A375 (cell line): ENCODE results near the gene ZFP69. TPM values are rescaled to one million over a fixed set of nuclear protein-coding genes. Genes with fewer than 3 reads are reported as not detected.

Experiments used
- total RNA-seq: library from RNA; depleted of rRNA; stranded (reverse); fragments of >200 nt; shearing (Covaris generic); gene quantifications from 2 replicates; pipeline ENCODE4 v1.2.3, GENCODE V29; 2014; rRNA removed

The ZFP69 gene
- 7.2 and 7.6 TPM in 2 replicates for total RNA-seq

GRCh38 chr1:40476924-40477677 lies at the start of gene ZFP69:
Gene ZFP69, plus strand, starts transcription at chr1:40477290. Its CDS starts 2,072 bp downstream, at chr1:40479362.

DNA sequence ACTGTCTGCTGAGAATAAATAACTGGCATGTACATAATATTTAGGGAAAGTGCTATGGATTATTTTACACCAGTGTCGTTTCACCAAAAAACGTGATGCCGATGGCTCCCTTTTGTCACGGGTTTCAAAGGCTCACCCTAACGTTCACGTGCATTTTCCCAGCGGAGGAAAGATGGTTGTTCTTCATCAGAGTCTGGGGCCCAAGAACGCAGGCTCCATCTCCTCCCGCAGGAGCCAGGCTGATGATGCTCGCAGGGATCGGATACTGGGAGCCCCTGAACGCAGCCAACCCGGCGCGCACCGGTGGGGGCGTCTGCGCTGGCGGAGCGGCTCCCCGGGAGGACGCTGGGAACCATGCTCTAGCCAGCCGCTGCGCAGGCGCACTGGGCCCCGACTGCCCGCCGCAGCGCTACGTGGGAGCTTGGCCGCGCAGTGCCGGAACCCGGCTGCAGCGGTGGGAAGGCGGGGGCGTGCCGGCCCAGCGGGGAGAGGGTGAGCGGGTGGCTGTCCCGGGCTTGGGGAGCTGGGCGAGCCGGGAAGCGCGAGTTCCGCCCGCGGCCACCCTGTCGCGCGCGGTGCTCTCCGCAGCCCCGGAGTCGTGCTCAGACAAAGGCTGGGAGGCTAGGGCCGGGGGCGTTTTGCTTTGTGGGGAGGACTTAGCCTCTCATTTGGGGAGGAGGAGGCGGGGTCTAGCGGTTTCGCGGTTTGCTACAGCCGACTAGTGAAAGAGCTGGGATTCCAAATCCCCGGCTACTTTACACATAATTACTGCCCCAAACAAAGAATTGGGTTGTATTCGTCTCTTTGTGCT lies 27.2 kb upstream of the ZFP69 start, which contains the start of gene ZFP69B:
Gene ZFP69B (plus strand): TSS at position 793 of the 811 bp plus-strand sequence. CDS start 486 bp downstream, outside the sequence.

DNA sequence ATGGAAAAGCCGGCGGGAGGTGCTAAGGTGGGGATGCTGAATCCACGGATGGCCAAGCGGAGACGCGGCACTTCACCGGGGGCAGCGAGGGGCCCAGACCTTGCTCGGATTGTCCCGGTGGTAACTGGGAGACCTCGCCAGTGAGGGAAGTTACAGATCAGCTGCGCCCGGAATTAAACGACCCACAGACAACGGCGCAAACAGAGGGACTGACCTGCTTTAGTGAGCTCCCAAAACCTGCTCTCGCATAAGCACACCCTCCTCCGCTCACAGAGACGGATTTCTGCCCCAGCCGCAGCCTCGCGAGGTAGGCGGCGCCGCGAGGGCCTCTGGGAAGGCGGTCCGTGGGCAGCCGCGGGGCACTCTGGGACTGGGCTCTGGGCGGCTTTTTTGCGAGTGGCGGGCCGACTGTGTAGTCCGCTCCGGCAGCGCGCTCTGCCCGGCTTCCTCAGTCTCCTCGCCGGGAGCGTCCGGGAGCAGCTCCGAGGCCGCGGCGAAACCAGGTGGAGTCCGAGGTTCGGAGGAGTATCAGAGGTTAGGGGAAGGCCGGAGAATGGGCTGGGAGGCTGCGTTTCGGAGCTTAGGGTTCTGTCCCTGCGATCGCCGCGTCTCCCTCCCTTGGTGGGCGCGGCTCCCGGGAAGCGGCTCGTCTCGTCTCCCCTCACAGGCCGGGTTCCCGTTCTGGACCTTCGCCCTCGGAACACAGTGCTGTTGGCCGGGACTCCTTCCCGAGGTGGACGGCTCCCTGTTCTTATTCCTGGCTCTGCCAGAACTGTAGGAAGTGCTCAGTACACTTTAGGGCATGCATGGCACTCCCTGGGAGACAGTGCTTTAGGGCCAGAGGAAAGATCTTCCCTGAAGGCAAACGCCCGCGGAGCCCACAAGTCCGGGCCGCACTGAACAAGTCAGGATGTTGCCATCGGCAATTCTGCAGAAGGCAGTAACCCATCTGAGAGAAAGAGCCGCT lies 31.6 kb downstream of the ZFP69 start, which contains the start of gene EXO5:
Gene EXO5 (plus strand): TSS at position 393 of the 967 bp plus-strand sequence. CDS start 5,778 bp downstream, outside the sequence.

GRCh38 chr1:40531381-40532061 lies 54.4 kb downstream of the ZFP69 start, which contains the start of gene ZNF684:
Gene ZNF684, plus strand, starts transcription at chr1:40531637. Its CDS starts 1,530 bp downstream, at chr1:40533167.

Other genes with a start within 250 kb of the ZFP69 start
- gene TMCO2, start 229.4 kb upstream of the ZFP69 start, total RNA-seq = not detected in 2 replicates
- 29.4 and 33.9 TPM in 2 replicates for gene ZMPSTE24, start 219.1 kb upstream of the ZFP69 start, total RNA-seq
- gene COL9A2, start 160.0 kb upstream of the ZFP69 start, total RNA-seq = 9.9 and 10.6 TPM in 2 replicates
- 16.7 and 19.9 TPM in 2 replicates for gene SMAP2, start 103.6 kb upstream of the ZFP69 start, total RNA-seq
- 10.3 and 12.3 TPM in 2 replicates for gene ZFP69B, start 26.8 kb upstream of the ZFP69 start, total RNA-seq
- 9.4 and 10.7 TPM in 2 replicates for gene EXO5, start 31.5 kb downstream of the ZFP69 start, total RNA-seq
- gene ZNF684, start 54.3 kb downstream of the ZFP69 start, total RNA-seq = 4.3 and 4.7 TPM in 2 replicates
- gene RIMS3, start 188.4 kb downstream of the ZFP69 start, total RNA-seq = 0.11 and 0.45 TPM in 2 replicates
- 44.4 and 48.9 TPM in 2 replicates for gene NFYC, start 214.4 kb downstream of the ZFP69 start, total RNA-seq